ENCODE measurements around the gene MZT2A.
"Not testable (repeated sequence)": the region's sequence is repeated elsewhere in the genome, so short reads cannot be mapped to it uniquely, and the experiment has no call there.

MZT2A gene

DNA sequence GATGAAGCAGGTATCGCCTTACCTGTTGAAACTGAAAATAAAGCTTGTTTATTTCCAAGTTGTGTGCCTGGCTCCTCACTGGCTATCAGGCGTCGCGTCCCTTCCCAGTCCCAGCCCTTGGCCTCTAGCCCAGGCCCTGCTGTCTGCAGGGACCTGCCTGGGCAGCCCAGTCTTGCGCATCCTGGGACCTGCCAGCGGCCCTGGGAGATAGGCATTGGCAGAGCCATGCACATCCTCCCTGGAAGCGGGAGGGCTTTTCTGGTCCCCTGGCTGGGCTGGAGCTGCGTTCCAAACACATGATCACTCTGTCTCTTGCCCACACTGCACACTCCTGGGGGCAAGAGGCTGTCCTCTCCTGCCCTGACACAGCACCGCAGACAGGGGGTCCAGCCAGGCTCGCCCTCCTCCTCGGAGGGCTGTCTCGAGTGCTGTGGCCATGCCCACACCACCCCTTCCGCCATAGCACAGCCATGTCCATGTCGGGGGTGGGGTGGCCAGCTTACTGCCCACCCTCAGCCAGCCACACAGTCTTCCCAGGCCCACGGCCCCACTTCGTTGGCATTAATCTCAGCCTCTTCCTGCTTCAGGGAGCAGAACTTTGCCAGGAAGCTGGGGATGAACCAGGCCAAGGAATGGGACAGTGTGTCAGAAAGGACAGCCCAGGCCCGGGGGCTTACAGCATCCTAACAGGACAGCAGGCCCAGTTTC, 41.6 kb upstream of the MZT2A start:
- H3K4me2 ChIP-seq (ENCODE audit: low read depth, low read length, poor library complexity, severe bottlenecking); H3F3A ChIP-seq (ENCODE audit: insufficient read depth); H2AFZ ChIP-seq (ENCODE audit: low read depth, low read length, severe bottlenecking); H3K4me3 ChIP-seq (ENCODE audit: insufficient read depth, low read length, poor library complexity, severe bottlenecking); H3K9me3 ChIP-seq (ENCODE audit: insufficient read depth, low read length); H3K9me2 ChIP-seq (replicated peaks; ENCODE audit: insufficient read depth, low read length); H3K27ac ChIP-seq (ENCODE audit: low read depth, low read length); H4K20me1 ChIP-seq (ENCODE audit: low read depth, low read length); H3K79me2 ChIP-seq (ENCODE audit: insufficient read depth, low read length); H3K36me3 ChIP-seq (ENCODE audit: low read length); H3K9ac ChIP-seq (ENCODE audit: low read length); H3K27me3 ChIP-seq (ENCODE audit: low read length): not testable (repeated sequence)

GRCh38 chr2:131532723-131533608, 40.8 kb upstream of the MZT2A start:
- not testable (repeated sequence) for H3K36me3 ChIP-seq (ENCODE audit: low read length); H3K9ac ChIP-seq (ENCODE audit: low read length); H3F3A ChIP-seq (ENCODE audit: insufficient read depth); H3K4me3 ChIP-seq (ENCODE audit: insufficient read depth, low read length, poor library complexity, severe bottlenecking); H3K4me2 ChIP-seq (ENCODE audit: low read depth, low read length, poor library complexity, severe bottlenecking); H3K9me2 ChIP-seq (replicated peaks; ENCODE audit: insufficient read depth, low read length); H4K20me1 ChIP-seq (ENCODE audit: low read depth, low read length); H3K9me3 ChIP-seq (ENCODE audit: insufficient read depth, low read length); H3K27me3 ChIP-seq (ENCODE audit: low read length); H3K27ac ChIP-seq (ENCODE audit: low read depth, low read length); H3K79me2 ChIP-seq (ENCODE audit: insufficient read depth, low read length); H2AFZ ChIP-seq (ENCODE audit: low read depth, low read length, severe bottlenecking)

DNA sequence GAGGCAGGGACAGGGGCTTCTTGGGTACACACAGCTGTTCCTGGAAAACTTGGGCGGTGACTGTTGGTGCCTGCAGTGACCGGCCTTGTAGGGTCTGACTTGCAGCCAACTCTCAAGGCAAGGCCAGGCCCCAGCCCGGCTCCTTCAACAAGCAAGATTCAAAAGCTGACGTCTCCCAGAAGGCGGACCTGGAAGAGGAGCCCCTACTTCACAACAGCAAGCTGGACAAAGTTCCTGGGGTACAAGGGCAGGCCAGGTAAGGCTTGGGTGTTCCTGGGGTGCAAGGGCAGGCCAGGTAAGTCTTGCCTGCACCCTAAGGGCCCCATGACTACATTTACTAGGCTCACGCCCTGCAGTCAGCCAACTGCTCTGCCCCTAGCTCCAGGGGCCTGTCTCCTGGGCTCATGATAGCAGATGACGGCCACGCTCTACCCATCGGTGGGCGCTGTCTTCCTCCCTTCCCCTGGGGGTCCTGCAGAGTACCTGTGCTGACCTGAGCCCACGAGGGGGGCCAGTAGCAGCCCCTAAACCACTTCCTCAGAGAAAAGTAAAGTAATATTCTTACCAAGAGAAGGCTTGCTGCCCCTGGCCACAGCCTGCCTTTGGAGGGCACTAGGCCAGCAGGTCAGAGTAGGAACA, 39.5 kb upstream of the MZT2A start:
- H3K9me2 ChIP-seq (replicated peaks; ENCODE audit: insufficient read depth, low read length); H3K27ac ChIP-seq (ENCODE audit: low read depth, low read length); H3K4me3 ChIP-seq (ENCODE audit: insufficient read depth, low read length, poor library complexity, severe bottlenecking); H3K9ac ChIP-seq (ENCODE audit: low read length); H3K4me2 ChIP-seq (ENCODE audit: low read depth, low read length, poor library complexity, severe bottlenecking); H3F3A ChIP-seq (ENCODE audit: insufficient read depth); H4K20me1 ChIP-seq (ENCODE audit: low read depth, low read length); H3K9me3 ChIP-seq (ENCODE audit: insufficient read depth, low read length); H2AFZ ChIP-seq (ENCODE audit: low read depth, low read length, severe bottlenecking); H3K36me3 ChIP-seq (ENCODE audit: low read length); H3K27me3 ChIP-seq (ENCODE audit: low read length); H3K79me2 ChIP-seq (ENCODE audit: insufficient read depth, low read length): not testable (repeated sequence)

DNA sequence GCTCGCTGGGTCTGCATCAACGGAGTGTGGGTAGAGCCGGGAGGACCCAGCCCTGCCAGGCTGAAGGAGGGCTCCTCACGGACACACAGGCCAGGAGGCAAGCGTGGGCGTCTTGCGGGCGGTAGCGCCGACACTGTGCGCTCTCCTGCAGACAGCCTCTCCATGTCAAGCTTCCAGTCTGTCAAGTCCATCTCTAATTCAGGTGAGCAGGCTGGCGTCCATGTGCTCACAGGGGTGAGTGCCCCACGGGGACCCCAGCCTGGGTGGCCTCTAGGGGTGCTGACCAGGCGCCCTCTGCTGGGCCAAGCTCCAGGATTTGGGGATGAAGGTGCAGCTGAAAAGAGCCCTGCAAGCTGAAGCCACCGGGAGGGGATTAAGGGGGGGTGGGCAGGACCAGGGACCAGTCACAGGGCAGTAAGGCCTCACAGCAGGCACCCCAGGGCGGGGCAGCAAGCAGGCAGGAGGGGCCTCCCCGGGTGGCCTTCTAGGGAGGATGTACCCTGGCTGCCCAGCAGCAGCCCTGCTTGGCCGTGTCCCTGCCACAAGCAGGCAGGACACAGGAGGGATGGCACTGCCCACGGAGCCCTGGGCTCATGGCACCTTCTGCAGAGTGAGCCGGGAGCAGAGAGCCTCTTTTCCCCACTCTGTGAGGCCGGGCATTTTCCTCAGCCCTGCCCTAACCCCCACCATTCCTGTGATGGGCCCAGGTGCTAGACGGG, 38.6 kb upstream of the MZT2A start:
- not testable (repeated sequence) for H3K27me3 ChIP-seq (ENCODE audit: low read length); H3K4me3 ChIP-seq (ENCODE audit: insufficient read depth, low read length, poor library complexity, severe bottlenecking); H3K9ac ChIP-seq (ENCODE audit: low read length); H3F3A ChIP-seq (ENCODE audit: insufficient read depth); H3K4me2 ChIP-seq (ENCODE audit: low read depth, low read length, poor library complexity, severe bottlenecking); H3K9me2 ChIP-seq (replicated peaks; ENCODE audit: insufficient read depth, low read length); H4K20me1 ChIP-seq (ENCODE audit: low read depth, low read length); H3K79me2 ChIP-seq (ENCODE audit: insufficient read depth, low read length); H3K27ac ChIP-seq (ENCODE audit: low read depth, low read length); H3K9me3 ChIP-seq (ENCODE audit: insufficient read depth, low read length); H2AFZ ChIP-seq (ENCODE audit: low read depth, low read length, severe bottlenecking); H3K36me3 ChIP-seq (ENCODE audit: low read length)

DNA sequence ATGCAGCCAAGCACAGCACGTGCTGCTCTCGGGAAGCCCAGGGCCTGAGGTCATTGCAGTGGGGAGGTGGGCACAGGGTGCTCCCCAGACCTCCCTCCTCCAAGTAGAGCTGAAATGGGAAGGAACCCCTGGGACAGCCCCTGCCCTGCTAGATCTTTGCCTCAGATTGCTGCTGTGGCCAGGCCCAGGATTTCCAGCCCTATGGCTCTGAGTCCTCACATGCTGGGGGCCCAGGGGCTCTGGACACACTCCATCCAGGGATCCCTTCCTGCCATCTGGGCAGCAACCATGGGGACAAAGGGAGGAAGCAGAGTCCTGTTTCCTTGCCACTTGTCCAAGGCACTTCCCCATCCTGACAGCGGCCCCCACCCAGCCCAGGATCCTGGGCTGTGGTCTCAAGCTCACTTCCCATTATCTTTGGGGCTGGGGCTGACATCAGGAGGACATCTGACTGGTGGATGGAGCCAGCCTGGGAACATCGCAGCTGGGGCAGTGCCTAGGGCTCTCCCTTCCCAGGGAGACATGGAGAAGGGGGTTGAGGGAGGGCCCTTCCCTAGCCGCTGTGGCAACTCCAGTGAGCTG, 37.8 kb upstream of the MZT2A start:
- not testable (repeated sequence) for H3K4me3 ChIP-seq (ENCODE audit: insufficient read depth, low read length, poor library complexity, severe bottlenecking); H3K27me3 ChIP-seq (ENCODE audit: low read length); H2AFZ ChIP-seq (ENCODE audit: low read depth, low read length, severe bottlenecking); H3K4me2 ChIP-seq (ENCODE audit: low read depth, low read length, poor library complexity, severe bottlenecking); H3K9ac ChIP-seq (ENCODE audit: low read length); H4K20me1 ChIP-seq (ENCODE audit: low read depth, low read length); H3K9me2 ChIP-seq (replicated peaks; ENCODE audit: insufficient read depth, low read length); H3F3A ChIP-seq (ENCODE audit: insufficient read depth); H3K9me3 ChIP-seq (ENCODE audit: insufficient read depth, low read length); H3K36me3 ChIP-seq (ENCODE audit: low read length); H3K79me2 ChIP-seq (ENCODE audit: insufficient read depth, low read length); H3K27ac ChIP-seq (ENCODE audit: low read depth, low read length)

- H4K20me1 ChIP-seq (ENCODE audit: low read depth, low read length); H3K36me3 ChIP-seq (ENCODE audit: low read length); H3K79me2 ChIP-seq (ENCODE audit: insufficient read depth, low read length); H3K27ac ChIP-seq (ENCODE audit: low read depth, low read length); H3K27me3 ChIP-seq (ENCODE audit: low read length); H3K9me3 ChIP-seq (ENCODE audit: insufficient read depth, low read length); H2AFZ ChIP-seq (ENCODE audit: low read depth, low read length, severe bottlenecking); H3K4me3 ChIP-seq (ENCODE audit: insufficient read depth, low read length, poor library complexity, severe bottlenecking); H3K4me2 ChIP-seq (ENCODE audit: low read depth, low read length, poor library complexity, severe bottlenecking); H3K9me2 ChIP-seq (replicated peaks; ENCODE audit: insufficient read depth, low read length); H3K9ac ChIP-seq (ENCODE audit: low read length); H3F3A ChIP-seq (ENCODE audit: insufficient read depth): not testable (repeated sequence)
Measured at GRCh38 chr2:131528981-131529863, 37.0 kb upstream of the MZT2A start.

Data from SU-DHL-6 (cell line).